BLaER1 (cell line): ENCODE results near the gene TRIM44.
"Not testable (repeated sequence)": the region's sequence is repeated elsewhere in the genome, so short reads cannot be mapped to it uniquely, and the experiment has no call there.

ENCODE experiments used
- H3K27ac ChIP-seq: shearing (Covaris generic); formaldehyde crosslinking; 2 replicates; pipeline ENCODE4 v1.8.1; 2022
- H3K27me3 ChIP-seq: shearing (Covaris generic); formaldehyde crosslinking; 2 replicates; pipeline ENCODE4 v1.8.1; 2022
- H3K36me3 ChIP-seq: shearing (Covaris generic); formaldehyde crosslinking; 2 replicates; pipeline ENCODE4 v1.8.1; 2022
- H3K4me1 ChIP-seq: shearing (Covaris generic); formaldehyde crosslinking; 2 replicates; pipeline ENCODE4 v1.8.1; 2022
- H3K4me2 ChIP-seq: shearing (Covaris generic); formaldehyde crosslinking; 2 replicates; pipeline ENCODE4 v1.8.1; 2022
- H3K4me3 ChIP-seq: shearing (Covaris generic); formaldehyde crosslinking; 2 replicates; pipeline ENCODE4 v1.8.1; 2022
- H3K9ac ChIP-seq: shearing (Covaris generic); formaldehyde crosslinking; 2 replicates; pipeline ENCODE4 v1.8.1; 2022
- H3K9me3 ChIP-seq: shearing (Covaris generic); formaldehyde crosslinking; 2 replicates; pipeline ENCODE4 v1.8.1; 2022
- H4K20me1 ChIP-seq: shearing (Covaris generic); formaldehyde crosslinking; 2 replicates; pipeline ENCODE4 v1.8.1; 2022
- Cebpa-rat ChIP-seq: shearing (Covaris generic); IDR thresholded peaks from 2 replicates; pipeline ENCODE4 v1.8.1; 2022

The TRIM44 gene

GRCh38 chr11:35761899-35762298 lies 99.3 kb downstream of the TRIM44 start:
- Histone ChIP-seq H3K4me2 (peak overlapping the region; percentile 7; the same call in 1 of the 2 replicates), H3K27ac (no peak overlapping the region), H3K9ac (no peak overlapping the region), H3K9me3 (no peaks in the 10 kb centered on the region), H4K20me1 (peaks cover 34% of the 10 kb centered on the region; the same call in 1 of the 2 replicates), H3K27me3 (no peaks in the 10 kb centered on the region), H3K4me3 (no peak overlapping the region), H3K36me3 (peaks cover 51% of the 10 kb centered on the region), H3K4me1 (peaks cover 8% of the 10 kb centered on the region)
- TF ChIP-seq Cebpa-rat: no peak

GRCh38 chr11:35763301-35763700 lies 100.7 kb downstream of the TRIM44 start:
- Histone ChIP-seq H3K4me3 (no peak overlapping the region), H3K27me3 (no peaks in the 10 kb centered on the region), H3K9ac (no peak overlapping the region), H3K27ac (no peak overlapping the region), H3K4me2 (no peak overlapping the region), H3K36me3 (peaks cover 61% of the 10 kb centered on the region), H3K4me1 (peaks cover 8% of the 10 kb centered on the region), H3K9me3 (no peaks in the 10 kb centered on the region), H4K20me1 (peaks cover 35% of the 10 kb centered on the region; the same call in 1 of the 2 replicates)
- TF ChIP-seq Cebpa-rat: no peak

GRCh38 chr11:35763765-35764164 lies 101.2 kb downstream of the TRIM44 start:
- TF ChIP-seq Cebpa-rat: no peak
- no peaks in the 10 kb centered on the region for H3K27me3 ChIP-seq

GRCh38 chr11:35764417-35764816 lies 101.8 kb downstream of the TRIM44 start:
- H3K27me3 ChIP-seq: no peaks in the 10 kb centered on the region
- peaks cover 8% of the 10 kb centered on the region for H3K4me1 ChIP-seq
- H3K4me2 ChIP-seq: no peak overlapping the region
- peaks cover 46% of the 10 kb centered on the region; the same call in 1 of the 2 replicates for H4K20me1 ChIP-seq
- TF ChIP-seq Cebpa-rat: no peak
- 0 out of 2 replicates have a peak, but pooled peaks cover 3% of the 10 kb centered on the region for H3K9me3 ChIP-seq
- no peak overlapping the region for H3K9ac ChIP-seq
- no peak overlapping the region for H3K4me3 ChIP-seq
- no peak overlapping the region for H3K27ac ChIP-seq
- peaks cover 66% of the 10 kb centered on the region for H3K36me3 ChIP-seq

More at GRCh38 chr11:35763765-35764164, 101.2 kb downstream of the TRIM44 start:
- no peak overlapping the region for H3K9ac ChIP-seq
- no peak overlapping the region for H3K4me2 ChIP-seq
- peaks cover 39% of the 10 kb centered on the region; the same call in 1 of the 2 replicates for H4K20me1 ChIP-seq
- no peak overlapping the region for H3K27ac ChIP-seq
- no peaks in the 10 kb centered on the region for H3K9me3 ChIP-seq
- no peak overlapping the region for H3K4me3 ChIP-seq
- H3K36me3 ChIP-seq: peaks cover 61% of the 10 kb centered on the region
- peaks cover 8% of the 10 kb centered on the region for H3K4me1 ChIP-seq

- H3K27ac ChIP-seq: no peak overlapping the region
- peaks cover 8% of the 10 kb centered on the region for H3K4me1 ChIP-seq
- no peak for TF ChIP-seq Cebpa-rat
- H4K20me1 ChIP-seq: peaks cover 48% of the 10 kb centered on the region; the same call in 1 of the 2 replicates
- no peak overlapping the region for H3K9ac ChIP-seq
- no peak overlapping the region for H3K4me3 ChIP-seq
- no peaks in the 10 kb centered on the region for H3K27me3 ChIP-seq
- no peak overlapping the region for H3K4me2 ChIP-seq
- H3K36me3 ChIP-seq: peaks cover 67% of the 10 kb centered on the region
- H3K9me3 ChIP-seq: peaks cover 8% of the 10 kb centered on the region; the same call in 1 of the 2 replicates
These were observed 102.6 kb downstream of the TRIM44 start for GRCh38 chr11:35765211-35765610.

GRCh38 chr11:35766651-35767050 lies 104.1 kb downstream of the TRIM44 start:
- no peak overlapping the region for H3K4me2 ChIP-seq
- no peak overlapping the region for H3K9ac ChIP-seq
- H4K20me1 ChIP-seq: peaks cover 36% of the 10 kb centered on the region; the same call in 1 of the 2 replicates
- no peak overlapping the region for H3K4me3 ChIP-seq
- peaks cover 5% of the 10 kb centered on the region for H3K4me1 ChIP-seq
- no peak for TF ChIP-seq Cebpa-rat
- H3K36me3 ChIP-seq: peaks cover 74% of the 10 kb centered on the region
- no peak overlapping the region for H3K27ac ChIP-seq
- peaks cover 22% of the 10 kb centered on the region for H3K9me3 ChIP-seq
- H3K27me3 ChIP-seq: no peaks in the 10 kb centered on the region

- H3K4me2 ChIP-seq, H3K27me3 ChIP-seq, H3K4me1 ChIP-seq, H3K27ac ChIP-seq, H3K4me3 ChIP-seq, H3K9ac ChIP-seq: not testable (repeated sequence)
- Histone ChIP-seq H3K9me3 (peaks cover 48% of the 10 kb centered on the region), H4K20me1 (peaks cover 20% of the 10 kb centered on the region; the same call in 1 of the 2 replicates), H3K36me3 (peaks cover 75% of the 10 kb centered on the region)
These were observed 107.8 kb downstream of the TRIM44 start for GRCh38 chr11:35770425-35770824.

GRCh38 chr11:35771722-35772121 lies 109.1 kb downstream of the TRIM44 start:
- Histone ChIP-seq H3K4me3 (no peak overlapping the region), H3K9ac (no peak overlapping the region), H3K4me2 (no peak overlapping the region), H3K9me3 (peaks cover 54% of the 10 kb centered on the region), H4K20me1 (peaks cover 20% of the 10 kb centered on the region; the same call in 1 of the 2 replicates), H3K27ac (no peak overlapping the region), H3K4me1 (no peaks in the 10 kb centered on the region), H3K36me3 (peaks cover 64% of the 10 kb centered on the region), H3K27me3 (no peaks in the 10 kb centered on the region)
- no peak for TF ChIP-seq Cebpa-rat

GRCh38 chr11:35777241-35777640 lies 114.7 kb downstream of the TRIM44 start:
- Histone ChIP-seq H3K9me3 (peaks cover 50% of the 10 kb centered on the region), H3K36me3 (peaks cover 39% of the 10 kb centered on the region), H3K4me1 (peaks cover 10% of the 10 kb centered on the region; the same call in 1 of the 2 replicates), H4K20me1 (peaks cover 15% of the 10 kb centered on the region; the same call in 1 of the 2 replicates)
- H3K4me3 ChIP-seq, H3K9ac ChIP-seq, H3K27me3 ChIP-seq, H3K4me2 ChIP-seq, H3K27ac ChIP-seq: not testable (repeated sequence)

GRCh38 chr11:35778943-35779342 lies 116.4 kb downstream of the TRIM44 start:
- not testable (repeated sequence) for H3K9ac ChIP-seq, H3K4me2 ChIP-seq, H3K27me3 ChIP-seq, H3K27ac ChIP-seq, H3K4me3 ChIP-seq
- H3K9me3 ChIP-seq: peaks cover 39% of the 10 kb centered on the region
- H4K20me1 ChIP-seq: peaks cover 31% of the 10 kb centered on the region
- peaks cover 31% of the 10 kb centered on the region for H3K36me3 ChIP-seq
- peaks cover 10% of the 10 kb centered on the region; the same call in 1 of the 2 replicates for H3K4me1 ChIP-seq

GRCh38 chr11:35779409-35779808 lies 116.8 kb downstream of the TRIM44 start:
- H3K4me1 ChIP-seq: peaks cover 10% of the 10 kb centered on the region; the same call in 1 of the 2 replicates
- no peak for TF ChIP-seq Cebpa-rat
- no peak overlapping the region for H3K27ac ChIP-seq
- peaks cover 28% of the 10 kb centered on the region for H3K36me3 ChIP-seq
- no peak overlapping the region for H3K4me2 ChIP-seq
- H3K9me3 ChIP-seq: peaks cover 34% of the 10 kb centered on the region
- H3K27me3 ChIP-seq: no peaks in the 10 kb centered on the region
- no peak overlapping the region for H3K9ac ChIP-seq
- H4K20me1 ChIP-seq: peaks cover 34% of the 10 kb centered on the region
- H3K4me3 ChIP-seq: no peak overlapping the region
